NCI-H524 treated with DMSO at 0.1 percent for 48 hours (cell line): ENCODE results near the gene MMD.
A peak's percentile ranks its signal among the peaks of the same experiment; 100 is the strongest.
"Not testable (repeated sequence)": the region's sequence is repeated elsewhere in the genome, so short reads cannot be mapped to it uniquely, and the experiment has no call there.

Experiments
- DNase-seq: peaks from one replicate; lab custom pipeline; 2025; lab: John Stamatoyannopoulos, UW

MMD gene

GRCh38 chr17:55391764-55392467 lies 29.7 kb downstream of the MMD start:
- no peak for DNase-seq

DNA sequence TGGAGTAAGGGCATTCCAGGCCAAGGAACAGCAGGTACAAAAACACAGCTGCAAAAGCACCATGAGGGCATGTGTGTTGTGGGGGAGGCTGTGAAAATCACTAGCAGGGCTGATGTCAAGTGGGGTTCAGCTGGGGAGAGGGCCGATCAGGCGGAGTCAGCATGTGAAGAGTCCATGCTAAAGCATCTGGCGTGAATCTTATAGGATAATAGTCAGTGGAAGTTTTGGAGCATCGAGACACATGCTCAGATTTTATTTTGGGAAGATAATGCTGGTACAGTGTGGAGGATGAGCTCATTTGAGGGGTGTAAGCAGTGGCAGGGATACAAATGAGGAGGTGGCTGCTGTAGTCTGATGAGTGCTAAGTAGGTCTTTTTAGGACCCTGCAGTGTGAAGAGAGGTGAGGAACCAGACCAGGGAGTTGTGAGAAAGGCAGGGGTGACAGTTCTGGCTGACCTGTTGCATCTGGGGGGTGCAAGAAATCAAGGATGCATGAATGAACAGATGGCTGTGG lies 30.3 kb downstream of the MMD start:
- DNase-seq = no peak

- no peak for DNase-seq
Measured at GRCh38 chr17:55390364-55390977, 31.2 kb downstream of the MMD start.

DNA sequence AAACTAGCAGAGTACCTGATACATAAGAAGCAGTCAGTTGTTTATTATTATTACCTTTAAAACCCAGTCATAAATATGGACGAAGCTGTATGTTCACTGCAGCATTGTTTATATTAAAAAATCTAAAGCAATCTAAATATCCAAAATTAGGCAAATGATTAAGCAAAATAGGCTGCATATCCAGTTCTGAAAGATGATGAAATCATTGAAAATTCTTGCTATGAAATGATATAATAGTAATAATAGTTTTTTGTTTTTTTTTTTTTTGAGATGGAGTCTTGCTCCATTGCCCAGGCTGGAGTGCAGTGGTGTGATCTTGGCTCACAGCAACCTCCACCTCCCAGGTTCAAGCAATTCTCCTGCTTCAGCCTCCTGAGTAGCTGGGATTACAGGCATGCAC lies 31.9 kb downstream of the MMD start:
- not testable (repeated sequence) for DNase-seq

- no peak for DNase-seq
Measured at GRCh38 chr17:55388842-55389241, 32.8 kb downstream of the MMD start.

- no peak for DNase-seq
Measured at GRCh38 chr17:55386796-55387332, 34.8 kb downstream of the MMD start.

DNA sequence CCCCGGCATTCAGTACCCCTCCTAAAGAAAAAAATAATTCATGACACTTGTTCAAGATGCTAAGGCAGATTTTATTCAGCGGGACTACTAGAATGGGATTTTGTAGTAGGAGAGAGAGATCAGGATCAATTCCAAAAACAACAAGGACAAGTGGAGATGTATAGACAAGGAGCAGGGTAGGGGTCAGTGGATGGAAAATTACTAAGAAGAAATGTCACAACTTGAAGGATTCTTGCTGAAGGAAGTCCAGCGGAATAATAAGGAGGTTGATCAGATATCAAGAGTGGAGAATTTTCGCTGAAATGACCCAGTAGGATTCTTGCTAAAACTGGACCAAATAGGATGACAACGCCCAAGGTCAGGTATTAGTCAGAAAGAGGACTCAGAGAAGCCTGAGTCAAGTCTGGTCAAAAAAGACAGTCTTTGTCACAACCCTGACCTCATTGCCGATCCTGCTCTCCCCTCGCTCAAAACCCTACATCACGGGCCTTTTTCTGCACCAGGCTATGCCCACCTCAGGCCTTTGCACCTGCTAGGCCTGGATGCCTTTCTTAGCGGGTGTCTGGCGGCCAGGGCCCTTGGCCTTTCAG lies 36.9 kb downstream of the MMD start:
- no peak for DNase-seq

GRCh38 chr17:55383771-55384642 lies 37.6 kb downstream of the MMD start:
- DNase-seq = no peak

- no peak for DNase-seq
Measured at GRCh38 chr17:55381017-55381770, 40.4 kb downstream of the MMD start.

DNA sequence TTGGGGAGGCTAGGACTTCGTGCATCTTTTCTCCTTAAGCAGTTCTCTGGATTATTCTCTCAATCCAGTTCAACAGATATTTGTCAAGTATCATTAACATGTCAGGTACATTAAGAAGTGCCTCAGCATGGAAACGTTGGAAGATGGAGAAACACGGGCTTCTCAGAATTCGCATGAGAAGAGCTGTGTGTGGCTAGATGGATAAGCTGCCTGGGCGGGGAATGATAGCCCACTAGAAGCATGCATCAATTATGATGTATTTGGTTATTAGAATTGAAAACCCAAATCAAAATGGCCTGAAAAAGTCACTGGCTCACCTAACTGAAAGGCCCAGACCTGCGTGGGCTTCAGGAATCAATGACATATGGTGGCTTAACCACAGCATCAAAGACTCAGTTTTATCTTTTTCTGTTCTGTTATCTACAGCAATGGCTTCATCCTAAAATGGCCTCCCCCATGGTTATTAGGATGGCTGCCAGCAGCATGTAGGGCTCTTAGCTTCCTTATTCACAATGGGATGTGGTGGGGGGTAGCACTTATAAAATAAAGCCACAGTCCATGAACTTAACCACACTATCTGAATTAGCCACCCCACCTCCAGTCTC lies 43.9 kb downstream of the MMD start:
- DNase-seq = no peak

DNA sequence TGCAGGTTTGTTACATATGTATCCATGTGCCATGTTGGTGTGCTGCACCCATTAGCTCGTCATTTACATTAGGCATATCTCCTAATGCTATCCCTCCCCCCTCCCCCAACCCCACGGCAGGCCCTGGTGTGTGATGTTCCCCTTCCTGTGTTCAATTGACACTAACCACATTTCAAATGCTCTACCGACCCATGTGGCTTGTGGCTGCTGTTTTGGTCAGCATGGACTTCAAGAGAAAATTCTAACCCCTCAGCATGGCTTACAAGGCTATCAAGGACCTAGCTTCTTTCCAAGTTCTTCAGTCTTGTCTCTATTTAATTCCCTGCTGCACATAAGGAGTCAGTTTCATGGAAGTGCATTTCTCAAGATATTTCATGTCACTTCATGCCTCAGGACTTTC lies 52.9 kb downstream of the MMD start:
- no peak for DNase-seq

DNA sequence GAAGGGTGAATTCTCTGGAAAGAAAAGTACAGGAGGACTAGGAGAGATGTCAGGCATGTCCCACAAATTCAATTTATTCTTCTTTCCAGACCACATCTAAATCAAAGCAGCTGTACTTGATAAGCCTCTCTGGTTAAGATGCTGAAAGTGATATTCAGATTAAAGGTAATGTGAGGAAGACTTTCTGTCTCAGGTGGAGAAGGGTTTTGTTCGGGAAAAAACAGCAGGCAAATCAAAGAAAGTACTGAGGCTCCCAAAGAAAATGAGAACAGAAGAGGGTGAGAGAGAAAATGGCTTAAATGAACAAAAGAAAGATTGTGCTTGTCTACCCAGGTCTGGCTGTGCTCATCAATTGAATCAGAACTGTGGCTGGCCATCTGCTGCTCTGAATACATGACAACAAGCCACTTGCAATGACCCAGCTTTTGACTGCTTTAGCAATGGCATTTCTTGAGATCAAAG lies 55.6 kb downstream of the MMD start:
- no peak for DNase-seq

GRCh38 chr17:55363033-55363432 lies 58.6 kb downstream of the MMD start:
- no peak for DNase-seq

DNA sequence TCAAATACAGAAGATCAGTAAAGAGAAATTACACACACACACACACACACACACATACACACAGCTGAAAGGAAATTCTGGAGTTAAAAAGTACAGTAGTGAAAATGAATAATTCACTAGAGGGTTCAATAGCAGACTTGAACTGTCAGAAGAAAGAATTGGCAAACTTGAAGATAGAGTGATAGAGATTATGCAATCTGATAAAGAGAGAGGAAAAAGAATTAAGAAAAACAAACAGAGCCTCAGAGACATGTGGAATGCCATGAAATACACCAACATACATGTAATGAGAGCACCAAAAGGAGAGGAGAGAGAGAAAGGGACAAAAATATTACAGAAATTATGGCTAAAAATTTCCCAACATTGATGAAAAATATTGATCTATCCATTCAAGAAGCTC lies 60.7 kb downstream of the MMD start:
- no peak for DNase-seq

GRCh38 chr17:55356434-55357328 lies 65.0 kb downstream of the MMD start:
- DNase-seq = peak; percentile 41

DNA sequence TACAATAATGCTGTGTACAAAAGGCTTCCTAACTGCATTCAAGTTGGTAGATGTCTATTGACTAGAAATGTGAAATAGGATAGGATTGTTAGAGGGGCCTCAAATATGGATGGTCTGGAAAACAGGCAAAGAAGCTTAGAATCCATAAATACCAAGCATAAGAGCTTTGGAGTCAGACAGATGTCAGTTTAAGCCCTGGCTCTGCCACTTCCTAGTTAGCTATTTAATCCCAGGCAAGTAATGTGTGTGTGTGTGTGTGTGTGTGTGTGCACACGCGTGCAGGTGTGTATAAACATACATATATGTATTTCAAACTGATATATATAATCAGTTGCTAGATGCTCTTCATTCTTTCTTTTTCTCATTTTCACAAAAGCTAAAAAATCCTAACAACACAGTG lies 66.7 kb downstream of the MMD start:
- peak; percentile 79 for DNase-seq

DNA sequence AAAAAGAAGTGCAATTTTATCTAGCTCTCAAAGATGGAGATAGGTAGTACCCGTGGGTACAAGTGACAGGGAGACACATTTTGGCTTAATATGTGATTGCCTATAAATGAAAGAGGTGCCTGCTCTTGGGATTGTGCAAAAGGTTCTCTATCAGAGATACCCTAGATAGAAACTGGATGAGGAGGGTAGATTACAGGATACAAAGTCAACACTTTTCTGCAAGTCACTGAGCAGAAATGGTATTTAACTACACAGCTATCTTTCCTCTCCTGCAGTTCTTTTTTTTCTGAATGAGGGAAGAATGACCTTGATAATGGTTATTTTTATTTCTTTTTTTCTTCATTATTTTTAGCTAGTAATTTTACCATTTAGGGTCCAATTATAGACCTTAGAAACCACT lies 67.6 kb downstream of the MMD start:
- DNase-seq = no peak

DNA sequence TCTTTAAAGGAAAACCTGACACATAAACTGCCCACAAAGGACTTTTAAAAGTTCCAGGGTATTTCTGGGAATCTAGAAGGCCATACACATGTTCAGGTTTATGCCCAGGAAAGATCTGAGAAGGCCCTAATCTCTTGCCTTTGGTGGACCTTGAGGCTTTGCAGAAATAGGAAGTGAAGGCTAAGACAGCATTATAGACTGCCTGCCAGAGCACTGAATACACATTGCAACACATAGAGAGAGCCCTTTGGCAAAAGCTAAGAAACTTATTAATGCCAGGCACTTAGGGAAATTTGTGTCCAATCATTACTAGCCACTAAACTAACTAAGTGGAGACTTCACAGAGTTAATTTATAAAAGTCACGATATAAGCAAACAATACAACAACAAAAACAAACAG lies 70.4 kb downstream of the MMD start:
- no peak for DNase-seq

DNA sequence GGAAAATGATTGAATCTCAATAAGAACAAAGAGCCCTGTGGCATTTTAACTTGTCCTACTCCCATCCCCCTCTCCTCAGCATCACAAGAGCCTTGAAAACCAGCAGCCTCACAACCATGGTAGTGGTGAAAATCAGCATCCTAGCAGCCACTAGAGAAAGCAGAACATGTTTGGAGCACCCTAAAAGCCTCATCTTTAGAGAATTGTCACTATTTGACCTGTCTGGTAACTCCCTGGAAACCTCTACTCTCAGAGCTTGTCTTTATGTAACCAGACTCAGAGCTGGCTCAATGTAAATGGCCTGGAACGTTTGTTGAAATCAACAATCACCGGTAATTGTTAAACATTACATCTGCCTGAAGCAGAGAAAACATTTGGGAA lies 70.8 kb downstream of the MMD start:
- DNase-seq = no peak
